GM19239 (cell line): ENCODE measurements around the gene SCAPER.
"Not testable (repeated sequence)": the region's sequence is repeated elsewhere in the genome, so short reads cannot be mapped to it uniquely, and the experiment has no call there.

Source experiments
- DNase-seq: peaks from one replicate; pipeline ENCODE4 v3.0.0; 2011; ENCODE audit warnings: low spot score; ENCODE audit not compliant: insufficient read length
- FAIRE-seq: peaks from 2 replicates; lab custom pipeline; 2011; peaks lifted over from hg19 to GRCh38; lab: Jason Lieb, UNC

SCAPER gene

DNA sequence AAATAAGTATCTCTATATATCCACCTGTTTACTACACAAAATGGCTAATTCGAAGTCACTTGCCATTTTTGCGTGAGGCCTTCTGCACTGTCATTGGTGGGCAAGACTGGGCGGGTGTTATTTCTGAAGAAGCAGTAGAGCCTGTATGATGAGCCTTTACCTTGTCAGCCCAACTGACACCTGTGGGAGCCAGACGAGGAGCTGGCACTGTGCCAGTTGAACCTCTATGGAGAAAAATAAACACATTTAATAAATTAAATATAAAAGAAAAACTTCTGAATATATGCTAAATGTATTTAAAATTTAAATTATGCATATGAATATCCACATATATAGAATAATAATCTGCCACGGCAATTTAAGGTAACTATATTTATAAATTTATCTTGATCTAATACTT lies 109.9 kb downstream of the SCAPER start:
- FAIRE-seq (no peak), DNase-seq (no peak)

DNA sequence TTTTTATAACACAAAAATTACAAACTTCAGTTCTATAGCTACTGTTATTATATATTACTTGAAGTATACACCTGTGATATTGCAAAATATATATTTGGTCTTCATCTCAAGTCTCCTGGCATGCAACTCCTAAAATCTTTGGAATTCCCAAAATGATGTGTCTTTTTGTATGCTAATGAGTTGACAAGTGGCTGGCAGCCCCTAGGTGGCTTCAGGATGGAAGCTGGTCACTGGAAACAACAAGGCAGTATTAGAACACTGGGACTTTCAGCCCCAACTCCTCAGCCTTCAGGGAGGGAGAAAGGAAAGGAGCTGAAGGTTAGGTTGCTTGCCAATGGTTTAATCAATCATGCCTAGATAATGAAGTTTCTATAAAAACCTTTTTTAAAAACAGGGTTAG lies 112.0 kb downstream of the SCAPER start:
- FAIRE-seq = no peak
- DNase-seq = no peak

DNA sequence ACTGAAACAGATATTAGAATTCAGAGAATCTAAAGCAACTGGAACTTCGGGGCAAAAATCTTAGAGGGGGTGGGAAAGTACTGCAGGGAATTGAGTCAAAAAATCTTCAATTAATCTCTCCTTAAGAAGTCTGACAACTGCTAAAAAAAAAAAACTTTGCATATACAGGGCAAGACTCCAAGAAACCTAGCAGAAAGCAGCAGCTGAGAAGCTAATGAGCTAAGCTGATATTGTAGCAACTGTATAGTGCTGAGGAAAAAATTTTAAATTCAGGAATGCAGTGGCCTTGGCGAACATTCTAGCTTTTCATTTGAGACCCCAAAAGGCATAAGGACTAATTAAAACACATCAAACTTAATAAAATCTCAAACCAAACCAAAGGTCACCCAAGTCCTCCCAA lies 113.6 kb downstream of the SCAPER start:
- FAIRE-seq = no peak

DNA sequence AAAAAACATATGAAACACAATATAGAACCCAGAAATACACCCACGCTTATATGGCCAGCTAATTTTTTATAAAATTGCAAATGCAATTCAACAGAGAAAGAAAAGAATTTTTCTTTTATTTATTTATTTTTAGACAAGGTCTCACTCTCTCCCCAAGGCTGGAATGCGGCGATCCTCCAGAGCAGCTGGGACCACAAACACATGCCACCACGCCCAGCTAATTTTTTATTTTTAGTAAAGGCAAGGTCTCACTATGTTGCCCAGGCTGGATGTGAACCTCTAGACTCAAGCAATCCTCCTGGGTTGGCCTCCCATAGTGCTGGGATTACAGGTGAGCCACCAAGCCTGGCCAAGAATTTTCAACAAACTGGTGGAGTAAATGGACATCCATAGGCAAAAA lies 117.9 kb downstream of the SCAPER start:
- DNase-seq (no peak), FAIRE-seq (no peak)

More for the DNA sequence above, 113.6 kb downstream of the SCAPER start:
- no peak for DNase-seq

DNA sequence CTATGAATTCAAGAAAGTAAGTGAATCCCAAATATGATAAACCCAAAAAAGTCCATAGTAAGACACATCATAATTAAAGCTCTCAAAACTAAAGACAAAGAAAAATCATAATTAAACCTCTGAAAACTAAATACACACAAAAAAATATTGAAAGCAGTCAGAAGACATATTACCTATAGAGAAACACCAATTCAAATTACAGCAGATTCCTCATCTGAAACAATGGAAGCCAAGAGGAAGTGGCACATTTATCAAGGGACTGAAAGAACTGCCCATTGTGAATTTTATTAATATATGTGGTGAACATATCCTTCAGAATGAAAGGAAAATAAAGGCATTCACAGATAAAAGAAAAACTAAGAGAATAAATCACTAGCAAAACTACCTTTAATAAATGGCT lies 128.2 kb downstream of the SCAPER start:
- no peak for FAIRE-seq
- DNase-seq = no peak

DNA sequence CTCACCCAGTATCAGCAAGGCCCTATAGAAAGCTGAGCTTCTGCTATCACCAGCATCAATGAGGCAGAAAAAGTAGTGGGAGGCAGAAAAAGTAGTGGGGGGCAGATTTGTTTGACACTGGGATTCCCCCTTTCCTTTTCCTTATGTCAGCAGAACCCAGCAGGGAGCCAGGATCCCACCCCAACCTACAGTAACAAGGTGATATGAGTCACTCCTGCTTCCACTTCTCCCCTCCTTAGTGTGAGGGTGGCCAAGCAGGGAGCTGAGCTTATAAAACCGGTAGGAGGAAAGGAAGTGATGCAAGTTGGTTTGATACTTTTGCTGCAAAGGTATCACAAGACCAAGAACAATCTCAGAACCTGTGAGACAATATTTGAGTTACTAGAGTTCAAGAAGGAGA lies 128.7 kb downstream of the SCAPER start:
- DNase-seq (no peak), FAIRE-seq (no peak)

DNA sequence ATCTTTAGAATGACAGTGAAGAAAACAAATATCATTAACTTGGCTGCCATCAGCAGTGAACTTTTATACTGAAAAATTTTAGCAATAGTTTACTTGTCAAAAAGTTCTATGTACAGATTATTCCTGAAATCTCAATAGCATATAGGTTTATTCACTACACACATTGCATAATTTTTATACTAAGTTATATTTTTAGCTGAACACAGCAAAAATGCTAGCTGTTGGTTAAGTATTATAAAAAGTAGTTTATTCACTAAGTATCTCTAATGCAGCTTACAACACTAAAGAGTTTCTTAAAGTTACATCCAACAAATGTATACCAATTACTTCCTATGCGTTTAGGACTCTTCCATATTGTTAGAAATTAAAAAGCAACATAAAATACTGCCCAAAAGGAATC lies 131.9 kb downstream of the SCAPER start:
- no peak for DNase-seq
- no peak for FAIRE-seq

DNA sequence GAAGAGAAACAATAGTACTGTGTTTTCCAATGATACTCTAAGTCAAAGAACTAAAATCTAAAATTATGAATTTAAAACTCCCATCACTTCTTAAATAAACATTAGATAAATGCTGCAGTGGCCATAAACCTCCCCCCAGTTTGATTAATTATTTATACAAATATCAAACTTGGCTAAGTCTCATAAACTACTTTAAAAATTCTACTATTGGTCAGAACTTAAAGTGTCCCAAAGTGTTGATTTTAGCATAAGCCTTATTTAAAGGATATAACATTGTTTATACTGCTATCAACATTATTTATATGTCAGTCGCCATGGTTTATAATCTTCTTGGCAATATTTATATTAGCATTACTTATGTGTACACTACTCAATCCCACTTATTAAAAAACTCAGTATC lies 132.4 kb downstream of the SCAPER start:
- DNase-seq (no peak), FAIRE-seq (no peak)

DNA sequence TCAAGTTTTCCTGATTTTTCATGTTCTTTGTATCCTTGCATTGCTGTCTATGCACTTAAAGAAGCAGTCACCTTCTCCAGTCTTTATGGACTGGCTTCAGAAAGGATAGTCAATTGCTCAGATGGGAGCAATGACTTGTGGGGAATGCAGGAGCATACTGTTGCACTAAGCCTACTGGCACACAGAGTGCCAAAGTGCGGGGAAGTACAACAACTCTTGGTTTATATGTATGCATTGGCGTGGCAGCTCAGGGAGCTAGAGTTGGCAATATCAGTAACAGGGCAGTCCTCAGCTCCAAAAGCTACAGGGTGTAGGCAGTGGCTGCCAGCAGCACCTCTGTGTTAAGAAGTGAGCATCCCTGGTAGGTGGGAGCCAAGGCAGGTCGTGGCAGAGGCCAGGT lies 141.1 kb downstream of the SCAPER start:
- no peak for FAIRE-seq

DNA sequence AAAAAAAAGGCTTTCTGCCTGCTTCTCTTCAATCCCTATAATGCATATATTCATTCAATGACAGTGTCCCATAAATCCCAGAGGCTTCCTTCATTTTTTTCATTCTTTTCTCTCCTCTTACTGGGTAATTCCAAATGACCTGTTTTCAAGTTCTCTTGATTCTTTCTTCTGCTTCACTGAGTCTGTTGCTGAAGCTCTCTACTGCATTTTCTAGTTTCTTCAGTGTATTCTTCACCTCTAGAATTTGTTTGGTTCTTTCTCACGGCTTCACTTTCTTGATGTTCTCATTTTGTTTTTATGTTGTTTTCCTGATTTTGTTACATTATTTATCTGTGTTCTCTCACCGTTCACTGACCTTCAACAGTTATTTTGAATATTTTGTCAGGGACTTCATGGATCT lies 141.6 kb downstream of the SCAPER start:
- DNase-seq = no peak
- no peak for FAIRE-seq

More for the DNA sequence above, 141.1 kb downstream of the SCAPER start:
- DNase-seq = no peak

DNA sequence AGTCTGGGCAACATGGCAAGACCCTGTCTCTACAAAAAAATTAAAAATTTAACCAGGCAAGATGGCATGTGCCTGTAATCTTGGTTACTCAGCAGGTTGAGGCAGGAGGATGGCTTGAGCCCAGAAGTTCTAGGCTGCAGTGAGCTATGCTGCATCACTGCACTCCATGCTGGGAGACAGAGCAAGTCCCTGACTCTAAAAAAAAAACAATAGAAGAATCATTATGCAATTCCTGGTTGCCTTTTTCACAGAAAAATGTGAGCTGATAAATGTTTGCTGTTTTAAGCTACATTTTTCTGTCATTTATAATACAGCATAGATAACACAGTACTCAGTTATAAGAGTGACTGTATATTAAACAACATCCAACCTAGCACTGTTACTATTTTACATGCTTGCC lies 148.8 kb downstream of the SCAPER start:
- FAIRE-seq = peak; percentile 8
- no peak for DNase-seq

DNA sequence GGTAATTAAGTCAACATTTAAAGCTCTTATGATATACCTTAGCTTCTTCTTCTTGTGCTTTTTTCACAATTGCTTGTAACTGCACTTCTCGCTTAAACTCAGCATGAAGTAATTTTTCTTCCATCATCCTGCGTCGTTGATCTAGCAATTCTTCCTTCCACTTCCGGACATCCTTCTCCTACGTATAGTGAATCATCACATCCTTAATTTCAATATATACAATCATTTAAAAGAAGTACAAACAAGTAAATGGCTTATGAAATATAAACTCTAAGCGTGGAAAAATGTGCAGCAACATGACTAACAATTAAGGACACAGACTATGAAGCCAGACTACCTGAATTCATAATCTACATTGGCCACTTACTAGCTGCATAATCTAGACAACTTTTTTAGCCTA lies 151.4 kb downstream of the SCAPER start:
- no peak for FAIRE-seq

DNA sequence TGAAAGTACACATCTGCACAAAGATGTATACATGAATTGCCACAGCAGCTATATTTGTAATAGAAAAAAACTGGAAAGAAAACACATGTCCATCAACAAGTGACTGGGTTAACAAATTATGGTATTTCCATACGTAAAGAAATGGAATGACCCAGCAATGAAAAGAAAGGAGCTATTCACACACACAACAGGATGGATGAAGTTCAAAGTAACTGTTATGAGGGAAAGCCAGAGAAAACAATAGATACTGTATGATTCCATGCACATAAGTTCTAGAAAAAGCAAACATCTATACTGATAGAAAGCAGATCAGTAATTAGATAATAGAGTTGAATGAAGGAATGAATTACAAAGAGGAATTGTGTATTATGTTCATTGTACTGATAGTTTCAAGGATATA lies 152.0 kb downstream of the SCAPER start:
- no peak for FAIRE-seq

More for the DNA sequence above, 151.4 kb downstream of the SCAPER start:
- DNase-seq = no peak

DNA sequence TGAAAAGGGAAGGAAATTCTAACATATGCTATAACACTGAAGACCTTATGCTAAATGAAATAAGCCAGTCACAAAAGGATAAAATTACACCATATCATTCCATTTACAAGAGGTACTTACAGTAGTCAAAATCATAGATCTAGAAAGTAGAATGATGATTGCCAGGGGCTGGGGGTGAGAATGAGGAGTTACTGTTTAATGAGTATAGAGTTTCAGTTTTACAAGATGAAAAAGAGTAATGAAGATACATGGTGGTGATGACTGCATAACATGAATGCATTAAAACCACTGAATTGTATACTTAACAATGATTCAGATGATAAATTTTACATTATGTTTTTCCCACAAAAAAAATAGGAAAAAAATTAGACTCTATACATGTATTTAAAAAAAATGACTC lies 152.6 kb downstream of the SCAPER start:
- no peak for DNase-seq
- FAIRE-seq = peak; percentile 78

More for the DNA sequence above, 152.0 kb downstream of the SCAPER start:
- no peak for DNase-seq

DNA sequence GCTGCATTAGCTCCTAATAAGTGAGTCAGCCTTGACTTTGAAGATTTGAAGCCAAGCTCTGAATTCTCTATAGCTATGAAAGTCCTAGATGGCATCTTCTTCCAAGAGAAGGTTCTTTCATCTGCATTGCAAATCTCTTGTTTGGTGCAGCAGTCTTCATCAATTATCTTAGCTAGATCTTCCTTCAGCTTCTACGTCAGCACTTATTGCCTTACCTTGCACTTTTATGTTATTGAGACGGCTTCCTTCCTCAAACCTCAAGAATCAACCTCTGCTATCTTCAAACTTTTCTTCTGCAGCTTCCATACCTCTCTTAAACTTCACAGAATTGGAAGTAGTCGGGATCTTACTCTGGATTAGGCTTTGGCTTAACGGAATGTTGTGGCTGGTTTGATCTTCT lies 167.6 kb downstream of the SCAPER start:
- FAIRE-seq (no peak), DNase-seq (no peak)

DNA sequence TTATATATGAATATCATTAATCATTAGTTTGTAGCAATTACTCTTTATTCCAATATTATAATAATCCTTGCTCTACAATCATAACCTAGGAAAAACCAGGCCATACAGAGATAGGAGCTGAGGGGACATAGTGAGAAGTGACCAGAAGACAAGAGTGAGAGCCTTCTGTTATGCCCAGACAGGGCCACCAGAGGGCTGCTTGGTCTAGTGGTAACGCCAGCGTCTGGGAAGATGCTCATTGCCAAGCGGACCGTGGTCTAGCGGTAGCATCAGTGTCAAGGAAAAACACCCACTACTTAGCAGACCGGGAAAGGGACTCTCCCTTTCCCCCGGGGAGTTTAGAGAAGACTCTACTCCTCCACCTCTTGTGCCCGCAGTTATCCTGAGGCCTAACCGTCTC lies 172.8 kb downstream of the SCAPER start:
- DNase-seq, FAIRE-seq: not testable (repeated sequence)

DNA sequence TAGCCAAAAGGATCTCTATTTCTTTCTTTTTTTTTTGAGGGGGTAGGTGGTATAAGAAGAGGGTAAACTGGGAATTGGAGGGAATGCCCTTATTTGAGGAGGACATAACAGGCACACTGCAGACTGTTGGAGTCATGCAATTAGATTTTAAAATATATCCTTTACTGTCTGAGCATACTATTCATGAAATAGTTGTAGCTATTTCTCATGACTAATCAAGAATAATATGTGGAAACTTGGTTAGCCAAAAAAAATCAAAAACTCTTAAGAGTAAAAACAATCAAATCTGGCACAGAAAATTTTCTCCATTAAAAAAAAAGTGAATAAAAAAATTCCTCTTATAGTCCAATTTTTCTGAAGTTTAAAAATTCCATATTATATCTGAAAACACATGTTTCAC lies 174.9 kb downstream of the SCAPER start:
- FAIRE-seq (no peak), DNase-seq (no peak)

DNA sequence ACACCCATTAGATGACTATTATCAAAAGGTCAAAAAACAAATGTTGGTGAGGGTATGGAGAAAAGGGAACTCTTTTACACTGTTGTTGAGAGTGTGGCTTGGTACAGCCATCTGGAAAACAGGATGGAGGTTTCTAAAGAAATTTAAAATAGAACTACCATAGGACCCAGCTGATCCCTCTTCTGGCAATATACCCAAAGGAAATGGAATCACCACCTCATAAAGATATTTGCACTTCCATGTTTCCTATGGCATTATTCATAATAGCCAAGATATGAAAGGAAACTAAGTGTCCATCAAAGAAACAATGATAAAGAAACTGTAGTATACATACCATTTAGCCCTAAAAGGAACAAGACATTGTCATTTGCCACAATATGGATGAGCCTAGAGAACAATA lies 186.3 kb downstream of the SCAPER start:
- FAIRE-seq (no peak), DNase-seq (no peak)

DNA sequence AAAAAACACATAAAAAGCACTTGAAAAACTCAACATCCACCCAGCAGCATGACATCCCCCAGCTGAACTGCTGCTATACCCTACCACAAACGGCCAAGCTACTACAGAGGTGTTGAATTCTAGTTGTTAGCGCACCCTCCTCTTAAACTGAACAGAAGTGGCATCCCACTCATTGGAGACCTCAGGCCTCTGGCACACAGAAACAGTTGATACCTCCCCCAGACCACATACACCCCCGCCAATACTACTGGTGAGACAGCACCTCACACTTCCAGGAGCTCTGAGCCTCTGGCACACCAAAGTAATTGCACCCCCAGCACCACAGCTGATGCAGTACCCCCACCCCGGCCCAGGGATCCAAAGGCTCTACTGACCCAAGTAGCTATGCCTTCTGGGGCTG lies 190.2 kb downstream of the SCAPER start:
- DNase-seq (no peak), FAIRE-seq (no peak)

DNA sequence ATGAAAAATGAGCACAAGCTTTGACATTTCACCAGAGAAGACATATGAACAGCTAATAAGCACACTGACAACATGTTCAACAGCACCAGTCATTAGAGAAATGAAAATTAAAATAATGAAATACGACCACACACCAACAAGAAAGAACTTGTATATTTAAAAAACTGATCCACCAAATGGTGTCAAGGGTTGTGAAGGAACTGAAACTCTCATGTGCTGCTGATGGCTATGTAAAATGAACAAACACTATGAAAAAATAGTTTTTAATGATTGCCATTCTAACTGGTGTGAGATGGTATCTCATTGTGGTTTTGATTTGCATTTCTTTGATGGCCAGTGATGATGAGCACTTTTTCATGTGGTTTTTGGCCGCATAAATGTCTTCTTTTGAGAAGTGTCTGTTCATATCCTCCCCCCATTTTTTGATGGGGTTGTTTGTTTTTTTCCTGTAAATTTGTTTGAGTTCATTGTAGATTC lies 193.8 kb downstream of the SCAPER start:
- DNase-seq = peak; percentile 10
- peak; percentile 64 for FAIRE-seq

DNA sequence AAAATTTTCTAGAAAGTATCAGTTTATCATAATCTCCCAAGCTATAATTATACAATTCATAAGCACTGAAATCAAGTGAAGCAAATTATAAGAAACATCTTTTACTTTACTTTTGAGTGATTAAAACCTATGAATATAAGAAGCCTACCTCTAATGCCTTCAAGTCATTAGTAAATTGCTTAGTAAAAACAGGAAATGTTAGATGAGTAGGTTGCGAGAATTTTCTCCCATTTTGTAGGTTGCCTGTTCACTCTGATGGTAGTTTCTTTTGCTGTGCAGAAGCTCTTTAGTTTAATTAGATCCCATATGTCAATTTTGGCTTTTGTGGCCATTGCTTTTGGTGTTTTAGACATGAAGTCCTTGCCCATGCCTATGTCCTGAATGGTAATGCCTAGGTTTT lies 201.1 kb downstream of the SCAPER start:
- FAIRE-seq, DNase-seq: not testable (repeated sequence)

DNA sequence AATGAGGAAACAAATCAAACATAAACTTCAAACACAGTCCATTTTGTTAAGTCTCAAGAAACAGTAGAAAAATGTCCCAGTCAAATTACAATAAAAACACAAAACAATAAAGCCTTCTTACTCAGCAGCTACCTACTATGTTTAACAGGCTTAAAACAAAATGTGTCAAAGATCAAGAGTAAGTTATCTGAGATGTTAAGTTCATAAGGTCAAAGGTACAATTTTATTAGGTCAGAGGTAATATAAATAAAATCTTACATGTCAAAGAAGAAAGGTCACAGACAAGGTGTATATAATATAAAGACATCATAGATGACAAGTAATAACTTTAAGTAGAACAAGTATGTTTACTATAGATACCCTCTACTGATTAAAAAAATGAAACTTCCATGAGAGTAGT lies 208.3 kb downstream of the SCAPER start:
- DNase-seq = no peak
- no peak for FAIRE-seq

DNA sequence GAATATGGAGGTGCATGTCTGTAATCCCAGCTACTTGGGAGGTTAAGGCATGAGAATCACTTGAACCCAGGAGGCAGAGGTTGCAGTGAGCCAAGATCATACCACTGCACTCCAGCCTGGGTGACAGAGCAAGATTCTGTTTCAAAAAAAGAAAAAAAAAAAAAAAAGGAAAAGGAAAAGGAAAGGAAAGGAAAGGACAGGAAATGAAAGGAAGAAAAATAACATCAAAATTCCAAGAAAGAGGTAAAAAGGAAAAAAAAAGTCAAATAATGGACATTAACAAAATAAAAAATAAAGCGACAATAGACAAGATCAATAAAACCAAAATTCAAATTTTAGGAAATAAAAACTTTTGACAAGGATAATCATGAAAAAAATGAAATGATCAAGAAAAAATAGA lies 212.6 kb downstream of the SCAPER start:
- not testable (repeated sequence) for DNase-seq, FAIRE-seq
